GM18870 (cell line): ENCODE data around the gene RNF103.
"Not testable (repeated sequence)": the region's sequence is repeated elsewhere in the genome, so short reads cannot be mapped to it uniquely, and the experiment has no call there.

ENCODE experiments used
- ATAC-seq: cut with Tn5 transposase; IDR thresholded peaks from one replicate; pipeline ENCODE4 v1.9.1; 2021; ENCODE audit warnings: moderate library complexity; ENCODE audit not compliant: unreplicated experiment

RNF103 gene

GRCh38 chr2:86627550-86627949, 3.9 kb upstream of the RNF103 start:
- ATAC-seq, result no peak

- ATAC-seq, result no peak
These were observed 1.4 kb upstream of the RNF103 start for GRCh38 chr2:86625096-86625495.

- ATAC-seq, result no peak
These were observed 542 bp upstream of the RNF103 start for GRCh38 chr2:86624267-86624547.

GRCh38 chr2:86623043-86623493, 597 bp downstream of the RNF103 start:
- ATAC-seq, result peak; percentile 29

- no peak for ATAC-seq
These were observed 1.1 kb downstream of the RNF103 start for GRCh38 chr2:86622519-86623042.

- no peak for ATAC-seq
These were observed 2.3 kb downstream of the RNF103 start for GRCh38 chr2:86621280-86621943.

GRCh38 chr2:86617738-86618137, 5.9 kb downstream of the RNF103 start:
- no peak for ATAC-seq

- ATAC-seq, result no peak
These were observed 6.5 kb downstream of the RNF103 start for GRCh38 chr2:86617153-86617552.

GRCh38 chr2:86616502-86616901, 7.2 kb downstream of the RNF103 start:
- ATAC-seq, result no peak

- no peak for ATAC-seq
These were observed 8.1 kb downstream of the RNF103 start for GRCh38 chr2:86615596-86615995.

- ATAC-seq, result no peak
These were observed 10.2 kb downstream of the RNF103 start for GRCh38 chr2:86613515-86613914.

GRCh38 chr2:86610871-86611270, 12.8 kb downstream of the RNF103 start:
- ATAC-seq, result no peak

- no peak for ATAC-seq
These were observed 14.7 kb downstream of the RNF103 start for GRCh38 chr2:86608832-86609410.

GRCh38 chr2:86603905-86604304, 19.8 kb downstream of the RNF103 start:
- no peak for ATAC-seq

GRCh38 chr2:86598966-86599365, 24.7 kb downstream of the RNF103 start:
- no peak for ATAC-seq

- no peak for ATAC-seq
These were observed 27.5 kb downstream of the RNF103 start for GRCh38 chr2:86596118-86596517.

- ATAC-seq, result no peak
These were observed 30.4 kb downstream of the RNF103 start for GRCh38 chr2:86593266-86593665.

GRCh38 chr2:86592547-86593230, 31.0 kb downstream of the RNF103 start:
- no peak for ATAC-seq

GRCh38 chr2:86589701-86590100, 34.0 kb downstream of the RNF103 start:
- not testable (repeated sequence) for ATAC-seq

GRCh38 chr2:86584151-86584913, 39.3 kb downstream of the RNF103 start:
- ATAC-seq, result peak; percentile 70

GRCh38 chr2:86580560-86580959, 43.1 kb downstream of the RNF103 start:
- ATAC-seq, result no peak
